HG03439 (cell line): ENCODE data around the gene LYPD6.
"Not testable (repeated sequence)": the region's sequence is repeated elsewhere in the genome, so short reads cannot be mapped to it uniquely, and the experiment has no call there.

Experiments used
- ATAC-seq: cut with Tn5 transposase; IDR thresholded peaks from one replicate; pipeline ENCODE4 v1.9.1; 2021; ENCODE audit warnings: mild to moderate bottlenecking, moderate library complexity; ENCODE audit not compliant: unreplicated experiment

LYPD6 gene

DNA sequence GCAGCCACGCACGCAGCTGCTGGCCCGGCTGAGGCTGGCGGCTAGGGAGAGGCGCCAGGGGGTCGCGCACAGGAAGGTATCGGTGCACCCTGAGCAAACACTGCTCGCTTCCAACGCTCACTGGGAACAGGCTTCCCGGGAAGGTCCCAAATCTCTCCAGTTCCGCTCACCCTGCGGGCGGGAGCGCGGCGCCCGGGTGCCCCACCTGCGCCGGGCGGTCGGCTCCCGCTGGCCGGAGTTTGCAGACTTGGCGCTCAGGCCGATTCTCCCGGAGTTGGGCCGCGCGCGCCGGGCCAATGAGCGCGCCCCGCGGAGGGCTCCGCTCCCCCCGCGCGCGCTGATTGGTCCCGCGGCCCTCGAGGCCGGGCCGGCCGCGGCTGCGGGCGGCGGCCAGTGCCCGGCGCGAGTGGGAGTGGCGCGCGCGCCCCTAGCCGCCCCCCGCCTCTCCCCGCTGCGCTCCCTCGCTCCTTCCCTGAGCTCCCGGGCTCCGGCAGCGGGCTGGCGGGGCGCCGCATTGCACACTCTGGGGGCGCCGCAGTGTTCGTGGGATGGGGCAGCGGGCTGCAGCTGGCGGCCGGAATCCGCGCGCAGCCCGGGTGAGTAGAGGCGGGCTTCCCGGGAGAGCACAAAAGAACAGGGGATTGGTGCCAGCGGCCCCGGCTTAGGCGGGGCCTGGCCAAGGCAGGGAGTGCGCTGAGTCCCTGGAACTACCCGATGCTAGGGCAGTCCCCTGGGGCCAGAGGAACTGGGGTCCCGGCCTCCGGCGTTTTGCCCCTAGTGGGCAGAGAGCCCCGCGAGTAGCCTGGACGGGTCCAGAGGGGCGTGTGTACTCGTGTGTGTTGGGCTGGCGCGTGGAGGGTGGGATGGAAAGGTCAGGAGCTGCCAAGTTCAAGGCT lies at the start of gene LYPD6:
Gene LYPD6, plus strand, starts transcription at position 461 of the 896 bp plus-strand sequence. CDS start 107,122 bp downstream, outside the sequence.
- peak; percentile 88 for ATAC-seq

GRCh38 chr2:149281441-149281840 lies 48.9 kb upstream of the LYPD6 start:
- no peak for ATAC-seq

DNA sequence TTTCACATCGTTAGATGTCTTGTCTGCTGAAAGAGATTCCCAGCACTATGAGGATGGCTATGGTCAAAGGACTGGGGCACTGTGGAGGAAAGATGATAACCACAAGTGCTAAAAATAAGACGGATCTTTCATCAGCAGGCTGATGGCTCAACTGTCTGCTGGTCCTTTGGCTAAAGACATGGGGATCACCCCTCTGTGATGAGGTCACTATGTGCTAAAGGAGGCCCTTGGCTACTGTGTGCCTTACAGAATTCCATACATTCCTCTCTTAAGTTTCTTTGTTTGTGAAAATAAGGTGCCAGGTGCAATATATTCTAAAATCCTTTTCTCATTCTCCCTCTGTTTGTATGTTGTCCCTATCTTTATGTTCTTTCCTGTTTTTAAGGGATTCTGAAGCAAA lies 39.7 kb upstream of the LYPD6 start:
- ATAC-seq, result no peak

DNA sequence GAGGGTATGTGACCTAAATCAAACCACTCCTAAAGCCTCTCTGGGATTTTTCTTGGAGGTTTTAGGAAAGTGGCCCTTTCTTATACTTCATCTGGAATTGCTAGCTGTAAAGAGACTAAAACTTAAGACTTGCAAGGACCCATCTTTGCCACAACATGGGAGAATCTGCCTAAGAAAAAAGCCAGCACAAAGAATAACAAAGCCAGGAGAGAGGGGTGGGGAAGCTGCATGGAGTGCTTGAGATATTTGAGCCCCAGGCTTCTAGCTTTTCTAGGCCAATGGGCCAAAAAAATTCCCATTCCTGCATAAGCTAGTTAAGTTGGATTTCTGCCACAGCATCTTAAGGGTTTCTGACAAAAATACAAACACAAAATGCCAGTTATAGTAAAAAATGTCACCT lies 38.5 kb upstream of the LYPD6 start:
- no peak for ATAC-seq

DNA sequence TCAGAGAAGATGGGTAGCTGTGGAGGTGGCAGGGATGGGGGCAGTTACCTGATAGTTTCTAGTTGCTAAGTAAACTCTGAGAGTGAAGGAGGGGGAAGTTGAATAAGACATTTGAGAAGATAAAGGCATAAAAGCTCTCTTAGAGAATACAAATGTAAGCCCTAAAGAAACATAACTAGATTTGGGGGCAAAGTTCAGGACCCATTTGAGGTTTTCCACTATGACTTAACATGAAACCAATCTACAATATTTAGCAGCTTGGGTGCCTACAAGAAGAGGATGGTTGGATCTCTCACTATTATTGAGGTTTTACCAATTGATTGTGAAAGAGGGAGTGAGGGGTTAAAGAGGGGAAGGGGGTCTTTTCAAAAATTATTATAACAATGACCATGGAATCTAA lies 34.4 kb upstream of the LYPD6 start:
- no peak for ATAC-seq

DNA sequence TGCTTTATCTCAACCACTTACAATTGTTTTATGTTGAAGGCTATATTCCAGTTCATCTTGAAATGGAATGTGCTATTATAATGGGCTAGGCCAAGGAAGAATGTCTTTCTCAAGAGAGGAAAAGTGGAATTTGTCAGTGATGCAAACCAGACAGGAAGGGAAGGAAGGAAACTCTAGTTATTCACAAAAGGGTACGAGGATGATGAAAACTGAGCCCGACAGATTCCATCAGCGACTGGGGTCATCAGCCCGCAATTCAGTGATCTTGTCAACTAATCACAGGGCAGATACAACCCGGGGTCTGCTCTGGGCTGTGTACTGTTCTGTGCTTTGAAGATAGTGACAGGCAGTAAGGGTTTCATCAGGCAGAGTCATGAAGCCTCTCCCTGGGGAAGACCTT lies 23.4 kb upstream of the LYPD6 start:
- no peak for ATAC-seq

GRCh38 chr2:149310349-149310748 lies 20.0 kb upstream of the LYPD6 start:
- no peak for ATAC-seq

DNA sequence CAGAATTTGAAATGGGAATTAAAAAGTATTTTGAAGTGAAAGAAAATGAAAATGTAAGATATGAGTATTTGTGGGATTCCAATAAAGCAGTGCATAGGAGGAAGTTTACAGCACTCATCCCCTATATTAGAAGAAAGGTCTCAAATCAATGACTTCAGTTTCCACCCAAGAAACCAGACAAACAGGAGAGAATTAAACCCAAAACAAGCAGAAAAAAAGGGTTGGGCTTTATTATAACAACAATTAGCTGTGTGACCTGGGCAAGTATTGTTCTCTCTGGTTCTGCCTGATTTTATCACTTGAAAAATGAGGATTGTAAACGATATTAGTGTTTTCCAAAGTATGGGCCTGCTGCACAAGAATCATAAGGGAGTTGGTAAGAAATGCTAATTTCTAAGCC lies 18.3 kb upstream of the LYPD6 start:
- no peak for ATAC-seq

DNA sequence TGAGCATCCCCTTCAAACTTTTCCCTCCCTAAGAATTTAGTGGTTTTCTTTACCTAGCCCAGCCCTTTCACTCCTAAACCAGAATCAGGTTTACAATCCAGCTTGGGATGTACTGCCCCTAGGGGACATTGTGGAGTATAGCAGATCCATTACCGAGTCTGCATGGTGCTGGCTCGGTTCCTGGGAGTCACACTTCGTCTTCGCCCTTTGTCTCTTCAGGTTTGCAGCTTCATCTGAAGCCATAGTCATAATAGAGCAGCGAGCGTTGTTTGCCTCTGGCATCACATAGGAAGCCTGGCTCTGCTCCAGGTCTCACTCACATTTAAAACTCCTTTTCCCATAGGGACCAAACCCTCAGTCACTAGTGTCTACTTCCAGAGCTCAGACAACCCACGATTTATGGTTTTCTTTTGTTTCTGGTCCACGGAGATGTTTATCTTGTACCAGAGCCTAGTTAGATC lies 16.8 kb upstream of the LYPD6 start:
- ATAC-seq, result peak; percentile 92

DNA sequence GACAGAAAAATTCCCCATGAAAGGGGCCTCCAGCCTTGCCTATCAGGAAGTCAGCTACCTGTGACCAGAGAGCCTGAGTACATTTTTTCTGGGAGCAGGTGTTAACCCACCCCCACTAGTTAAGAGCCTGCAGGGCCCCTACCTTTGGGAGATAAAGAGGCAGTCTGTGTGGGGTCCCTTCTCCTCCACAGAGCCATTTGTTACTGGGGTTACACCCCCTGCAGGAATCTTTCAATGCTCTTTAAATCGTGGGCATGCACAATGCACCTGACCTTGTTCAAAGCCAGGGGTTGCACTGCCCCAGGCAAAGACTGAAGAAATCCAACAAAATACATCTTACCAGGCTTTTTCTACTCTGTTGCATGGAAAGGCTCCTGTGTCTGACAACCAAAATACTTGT lies 15.7 kb upstream of the LYPD6 start:
- ATAC-seq, result no peak

DNA sequence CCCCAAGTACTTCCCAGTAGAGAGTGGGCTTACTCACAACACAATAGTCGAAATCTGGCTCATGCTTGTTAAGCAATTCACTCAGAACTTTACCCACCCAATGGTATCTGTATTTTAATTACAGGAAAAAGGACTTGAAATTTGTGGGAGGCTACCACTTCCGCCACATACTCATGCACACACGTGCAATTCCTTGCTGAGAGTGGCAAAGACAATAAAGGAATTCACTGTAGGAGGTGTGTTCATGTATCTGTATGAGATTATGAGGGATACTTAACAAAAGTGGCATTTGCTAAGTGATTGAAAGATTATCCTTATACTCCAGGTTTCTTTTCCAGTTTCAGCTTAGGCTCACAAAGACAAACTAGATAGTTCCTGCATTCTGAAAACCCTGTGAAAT lies 14.9 kb upstream of the LYPD6 start:
- no peak for ATAC-seq

- ATAC-seq, result not testable (repeated sequence)
Observed at GRCh38 chr2:149318566-149318965, 11.8 kb upstream of the LYPD6 start.

GRCh38 chr2:149320362-149320761 lies 10.0 kb upstream of the LYPD6 start:
- no peak for ATAC-seq

DNA sequence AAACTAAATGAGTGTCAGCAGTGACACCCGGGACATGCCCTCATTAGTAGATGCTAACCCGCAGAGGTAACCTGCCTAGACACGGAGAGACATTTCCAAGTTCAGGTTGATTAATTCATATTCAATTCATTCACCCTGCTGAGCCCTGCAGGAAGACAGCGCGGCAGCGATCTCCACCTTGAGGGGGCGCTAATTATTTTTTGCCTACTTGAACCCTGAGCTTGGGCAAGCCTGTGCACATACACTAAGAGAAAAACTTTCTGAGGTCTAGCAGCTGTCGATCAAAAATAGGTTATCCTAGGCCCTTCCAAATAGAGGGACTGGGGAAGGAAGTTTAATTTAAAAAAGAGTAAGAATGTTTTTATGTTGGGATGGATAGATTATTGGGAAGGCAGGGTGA lies 1.3 kb upstream of the LYPD6 start:
- ATAC-seq, result no peak

GRCh38 chr2:149329489-149330126 lies 779 bp upstream of the LYPD6 start:
- ATAC-seq, result no peak

DNA sequence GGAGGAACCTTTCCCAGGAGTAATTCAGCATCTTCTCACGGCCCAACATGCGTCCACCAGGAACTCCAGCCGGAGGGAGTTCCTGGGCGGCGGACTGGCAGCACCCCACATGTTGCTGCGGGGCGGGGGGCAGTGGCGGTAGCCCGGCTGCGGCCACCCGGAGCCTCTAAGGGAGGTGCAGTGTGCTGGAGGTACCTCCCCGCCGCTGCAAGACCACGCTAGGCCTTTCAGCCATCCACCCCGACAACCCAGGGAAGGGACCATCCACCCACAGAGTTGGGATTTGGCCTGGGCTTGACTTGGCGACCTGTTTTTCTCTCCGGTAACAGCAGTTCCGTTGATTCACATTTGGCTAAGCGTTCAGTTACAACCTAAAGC lies 625 bp downstream of the LYPD6 start:
- no peak for ATAC-seq

GRCh38 chr2:149332364-149332763 lies 2.0 kb downstream of the LYPD6 start:
- no peak for ATAC-seq

GRCh38 chr2:149333636-149334035 lies 3.2 kb downstream of the LYPD6 start:
- ATAC-seq, result no peak

- no peak for ATAC-seq
Observed at GRCh38 chr2:149334156-149334555, 3.8 kb downstream of the LYPD6 start.

- no peak for ATAC-seq
Observed at GRCh38 chr2:149339324-149339723, 8.9 kb downstream of the LYPD6 start.

- ATAC-seq, result no peak
Observed at GRCh38 chr2:149342509-149342908, 12.1 kb downstream of the LYPD6 start.

DNA sequence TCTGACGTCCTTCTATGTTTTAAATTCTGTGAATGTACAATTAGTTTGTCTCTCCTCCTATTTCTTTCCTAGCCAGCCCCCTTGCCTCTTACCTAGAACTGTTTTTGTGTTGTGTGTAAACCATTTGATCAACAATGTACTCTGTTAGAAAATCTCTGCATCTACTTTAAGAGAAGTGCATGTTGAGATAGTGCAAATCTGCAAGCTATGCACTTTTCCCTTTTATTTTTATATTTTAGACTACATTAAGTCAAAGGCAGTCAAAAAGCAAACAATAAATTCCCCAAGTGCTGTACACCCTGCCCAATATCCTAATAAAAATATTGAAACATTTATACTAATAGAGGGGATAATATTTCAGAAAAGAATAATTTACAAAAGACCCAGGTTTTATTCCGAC lies 13.7 kb downstream of the LYPD6 start:
- ATAC-seq, result no peak
